Fibroblast of peridontal ligament (primary cell): ENCODE data around the gene ZEB2.

ENCODE experiments used
- DNase-seq: peaks from one replicate; pipeline ENCODE4 v3.0.0-alpha.2; 2010; ENCODE audit errors: extremely low read depth

ZEB2 gene

DNA sequence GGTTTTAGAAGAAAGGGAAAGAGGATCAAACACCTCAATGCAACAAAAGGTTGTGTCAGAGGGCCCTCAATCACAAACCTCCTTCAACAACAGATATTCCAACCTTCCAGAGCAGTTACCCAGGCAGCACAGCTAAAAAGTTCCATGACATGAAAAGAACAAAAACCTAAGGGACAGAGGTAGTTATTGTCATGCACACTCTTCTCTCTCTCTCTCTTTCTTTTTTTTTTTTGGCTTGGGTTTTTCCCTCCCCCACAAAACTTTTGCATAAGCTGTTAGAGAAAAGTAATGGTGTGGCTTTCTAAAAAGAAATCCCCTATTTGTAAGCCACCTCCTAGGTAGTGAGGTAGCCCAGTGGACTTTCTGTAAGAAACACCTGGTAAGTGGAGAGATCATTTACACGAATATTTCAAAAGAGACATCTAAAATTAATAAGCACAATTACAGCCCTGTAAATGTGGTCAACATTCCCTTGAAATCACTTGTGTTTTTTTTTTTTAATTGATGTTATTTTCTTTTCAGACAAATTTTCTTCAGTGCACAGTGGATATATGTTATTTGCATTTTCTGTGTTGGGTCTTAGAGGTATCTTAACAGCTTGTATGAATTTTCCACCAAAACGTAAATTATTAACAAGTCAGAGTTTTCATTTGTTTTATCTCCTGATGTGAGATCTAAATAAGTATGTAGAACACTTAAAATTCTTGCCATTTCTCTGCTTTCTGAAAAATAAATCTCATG, 48.4 kb downstream of the ZEB2 start:
- no peak for DNase-seq

DNA sequence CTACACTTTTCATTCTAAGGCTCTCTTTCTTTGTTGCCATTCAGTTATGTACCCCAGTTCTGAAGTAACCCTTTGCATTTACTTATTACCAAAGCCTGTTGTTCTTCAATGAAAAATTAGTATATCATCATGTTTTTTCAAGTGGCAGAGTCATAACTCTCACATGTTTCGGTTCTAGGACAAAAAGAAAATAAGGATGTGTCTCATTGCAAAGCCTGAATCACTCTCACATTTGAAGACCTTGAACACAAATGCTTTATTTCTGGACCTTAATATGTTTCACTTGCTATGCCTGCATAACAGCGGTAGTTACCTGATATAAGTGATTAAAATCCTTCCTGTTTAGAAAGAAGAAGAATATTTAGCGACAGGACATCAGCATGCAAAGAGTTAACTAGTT, 49.1 kb downstream of the ZEB2 start:
- no peak for DNase-seq

DNA sequence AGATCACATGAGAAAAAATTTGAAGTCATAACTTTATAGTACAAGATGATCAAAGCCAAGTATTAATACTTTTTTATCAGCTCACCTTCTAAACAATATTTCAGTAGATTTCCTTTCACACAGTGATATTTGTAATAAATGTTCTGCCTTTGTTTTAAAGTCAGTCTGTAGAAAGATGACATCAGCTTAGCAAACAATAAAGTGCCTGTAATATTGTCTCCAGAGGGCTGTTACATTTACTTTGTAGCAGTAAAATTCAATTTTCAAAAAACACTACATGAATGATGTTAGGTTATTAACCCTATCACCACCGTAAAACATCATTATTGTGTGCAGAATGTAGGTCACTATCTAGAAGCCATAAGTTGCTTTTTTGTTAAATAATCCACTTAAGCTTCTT, 49.6 kb downstream of the ZEB2 start:
- DNase-seq: no peak

DNA sequence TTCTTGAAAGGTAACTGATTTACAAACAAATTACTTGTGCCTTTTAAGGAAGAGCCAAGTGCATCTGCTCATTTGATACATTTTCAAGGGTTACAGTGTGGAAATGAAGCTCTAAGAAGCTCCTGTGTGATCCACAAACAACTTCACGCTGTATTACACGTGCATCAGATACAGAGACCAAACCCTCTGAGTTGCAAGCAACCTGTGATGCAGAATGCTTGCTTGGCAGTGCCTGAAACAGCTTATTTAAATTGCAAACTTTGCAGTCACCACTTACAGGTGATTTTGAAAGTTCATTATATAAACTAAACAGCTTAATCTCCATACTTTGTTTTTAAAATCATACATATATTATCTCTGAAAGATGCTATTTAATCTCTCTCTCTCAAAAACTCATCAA, 50.1 kb downstream of the ZEB2 start:
- no peak for DNase-seq

DNA sequence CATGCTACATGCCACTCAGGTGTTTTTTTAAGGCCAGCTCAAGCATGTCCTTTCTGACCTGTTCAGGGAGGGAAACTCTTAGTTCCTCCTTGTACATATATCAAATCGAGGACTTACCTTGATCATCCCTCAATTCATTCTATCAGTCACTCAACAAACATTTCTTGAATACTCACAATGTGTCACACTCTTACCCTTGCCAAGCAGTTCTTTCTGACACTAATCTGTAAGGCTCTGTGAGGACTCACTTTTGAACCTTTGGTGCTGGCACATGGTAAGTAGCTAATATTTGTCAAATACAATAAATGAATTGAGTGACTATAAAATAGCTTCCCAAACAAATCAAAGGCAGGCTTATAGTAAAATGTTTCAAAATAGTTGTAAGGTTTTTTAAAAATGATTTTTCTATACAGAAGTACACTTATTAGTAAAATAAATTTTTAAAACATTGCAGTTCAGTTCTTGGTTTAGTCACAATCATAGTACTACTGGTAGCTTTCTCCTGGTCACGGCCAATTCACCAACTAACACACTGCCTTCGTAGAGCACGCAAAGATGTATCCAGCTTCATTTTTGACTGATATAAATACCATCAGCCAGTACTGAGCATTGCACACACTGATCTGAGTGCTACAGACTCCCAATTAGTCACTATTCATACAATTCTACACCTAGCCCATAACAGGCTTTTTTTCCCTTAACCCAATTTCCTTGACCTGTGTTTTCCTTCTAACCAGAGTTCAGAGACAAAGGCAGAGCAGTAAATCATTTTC, 50.9 kb downstream of the ZEB2 start:
- no peak for DNase-seq

DNA sequence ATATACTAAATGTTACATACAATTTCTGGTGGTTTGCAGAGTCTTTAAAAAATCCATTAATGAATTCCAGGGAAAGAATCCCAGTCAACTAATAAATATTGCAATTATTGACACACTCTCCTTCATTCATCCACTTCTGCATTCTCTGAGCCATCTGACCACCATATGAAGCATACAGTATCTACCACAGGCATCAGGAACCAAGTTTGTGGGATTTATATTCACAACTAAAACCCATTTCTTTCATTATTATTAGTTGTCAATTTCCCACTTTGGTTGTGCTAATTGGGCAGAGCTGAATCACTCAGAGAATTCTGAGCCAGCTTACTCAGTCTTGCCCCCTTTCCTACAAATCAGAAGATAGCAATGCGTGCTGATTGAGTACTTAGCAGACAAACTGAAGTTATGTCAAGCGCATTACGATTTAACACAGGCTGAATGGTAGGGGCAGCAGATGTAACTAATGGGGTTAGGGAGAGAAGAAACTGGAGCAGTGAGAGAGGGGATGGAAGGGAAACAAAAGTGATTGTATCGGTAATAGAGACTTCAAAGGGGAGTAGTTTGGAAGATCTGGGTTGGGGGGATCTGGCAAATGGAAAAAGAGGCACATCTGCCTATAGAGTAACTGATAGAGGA, 52.3 kb downstream of the ZEB2 start:
- DNase-seq: no peak

DNA sequence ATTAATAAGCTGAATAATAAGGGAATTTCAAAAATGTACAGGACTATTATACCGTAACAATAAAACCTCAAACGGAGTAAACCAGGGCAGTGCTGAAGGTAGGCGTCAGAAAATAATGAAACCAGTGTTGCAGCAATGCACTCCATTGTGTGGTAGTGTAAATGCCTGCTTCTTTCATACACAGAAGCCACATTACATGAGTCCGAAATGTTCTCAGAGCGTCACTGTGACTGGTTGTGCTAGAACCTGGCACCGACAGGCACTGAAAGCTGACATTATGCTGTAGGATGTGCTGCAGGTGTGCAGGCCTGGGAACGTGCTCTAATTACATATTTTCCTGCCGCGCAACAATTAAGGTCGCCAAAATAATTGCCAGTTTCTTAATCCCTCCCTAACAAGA, 53.3 kb downstream of the ZEB2 start:
- DNase-seq: no peak

DNA sequence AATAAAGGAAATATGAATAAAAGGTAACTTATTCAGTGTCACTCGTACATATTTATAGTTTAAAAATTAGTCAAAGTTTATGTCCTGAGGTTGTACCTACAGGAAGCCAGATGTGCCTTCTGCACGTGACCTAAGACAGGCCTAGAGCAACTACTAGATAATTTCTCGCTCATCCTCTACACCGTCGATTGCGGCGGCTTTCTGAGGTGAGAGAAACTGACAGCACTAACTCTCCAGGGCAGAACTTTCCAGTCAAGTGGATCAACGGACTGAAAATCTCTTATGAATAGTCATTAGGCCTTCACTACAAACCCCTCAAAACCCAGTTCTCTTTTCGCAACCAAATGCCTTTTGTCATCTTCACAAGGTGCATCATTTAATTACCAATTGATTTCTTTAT, 54.2 kb downstream of the ZEB2 start:
- no peak for DNase-seq

DNA sequence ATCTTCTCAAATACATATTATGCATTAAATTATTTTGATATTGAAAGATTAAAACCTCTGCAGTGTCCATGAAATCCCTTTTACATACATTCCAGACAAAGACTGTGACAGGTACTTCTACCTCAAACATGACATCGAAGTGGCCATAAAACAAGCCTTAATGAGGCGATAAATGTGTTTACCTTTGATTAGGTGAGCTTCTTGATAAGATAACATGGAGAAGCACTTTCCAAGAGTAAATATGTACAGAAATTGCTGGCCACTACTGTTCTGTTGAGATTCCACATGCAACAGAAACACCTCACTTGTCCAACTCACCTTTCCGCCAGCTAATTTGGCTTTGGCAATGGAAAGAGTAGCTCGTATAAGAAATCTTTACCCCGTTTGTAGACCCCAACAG, 55.2 kb downstream of the ZEB2 start:
- no peak for DNase-seq

DNA sequence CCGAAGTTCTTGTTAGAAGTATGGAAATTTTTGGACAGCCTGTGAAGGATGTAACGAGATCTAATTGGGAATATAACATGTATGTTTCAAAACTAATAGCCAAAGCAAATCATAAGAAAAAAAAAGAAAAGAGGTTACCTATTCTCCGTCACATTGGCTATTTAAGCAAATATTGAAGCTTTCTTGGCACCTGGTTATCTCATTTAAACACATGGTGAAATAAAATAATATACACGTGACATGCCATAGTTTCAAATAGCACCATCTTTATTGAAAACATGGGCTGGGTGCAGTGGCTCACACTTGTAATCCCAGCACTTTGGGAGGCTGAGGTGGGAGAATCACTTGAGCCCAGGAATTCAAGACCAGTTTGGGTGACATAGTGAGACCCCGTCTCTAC, 56.7 kb downstream of the ZEB2 start:
- DNase-seq: no peak

DNA sequence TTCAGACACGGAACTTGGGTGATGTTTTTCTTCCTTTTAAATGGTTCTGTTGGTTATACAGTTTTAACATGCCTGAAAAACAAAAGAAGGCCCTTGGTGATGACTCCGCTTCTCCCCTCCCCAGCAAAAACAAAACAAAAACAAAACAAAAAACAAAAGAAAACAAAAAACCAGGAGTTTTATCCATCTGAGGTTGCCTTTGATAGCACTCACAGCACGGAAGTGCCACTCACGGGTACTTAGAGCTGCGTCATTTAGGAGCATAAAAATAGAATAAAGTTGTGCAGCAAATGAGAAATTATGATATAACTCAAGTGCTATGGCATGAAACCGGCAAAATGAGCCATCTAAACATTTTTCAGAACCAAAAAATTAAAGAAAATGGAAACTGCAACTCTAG, 57.7 kb downstream of the ZEB2 start:
- no peak for DNase-seq

DNA sequence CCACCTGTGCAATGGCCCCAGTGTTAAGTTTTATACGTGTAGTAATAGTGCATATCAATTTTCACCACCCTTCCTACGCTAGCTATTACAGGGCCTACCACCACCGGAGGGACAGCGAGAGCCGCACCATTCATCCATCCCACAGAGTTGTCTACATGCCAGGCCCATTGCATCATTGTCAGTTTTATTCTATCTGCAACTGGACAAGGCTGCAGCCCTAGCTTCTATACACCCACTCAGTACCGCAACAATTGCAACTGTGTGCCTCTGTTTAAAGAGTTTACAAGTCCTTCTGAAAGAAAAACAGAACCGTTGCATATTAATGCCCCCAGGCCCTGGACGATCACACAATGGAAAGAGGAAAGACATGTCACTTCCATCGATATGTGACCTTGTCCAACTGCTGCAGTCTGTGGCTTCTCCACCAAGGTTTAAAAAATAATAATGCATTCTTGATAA, 58.6 kb downstream of the ZEB2 start:
- DNase-seq: peak; percentile 84

DNA sequence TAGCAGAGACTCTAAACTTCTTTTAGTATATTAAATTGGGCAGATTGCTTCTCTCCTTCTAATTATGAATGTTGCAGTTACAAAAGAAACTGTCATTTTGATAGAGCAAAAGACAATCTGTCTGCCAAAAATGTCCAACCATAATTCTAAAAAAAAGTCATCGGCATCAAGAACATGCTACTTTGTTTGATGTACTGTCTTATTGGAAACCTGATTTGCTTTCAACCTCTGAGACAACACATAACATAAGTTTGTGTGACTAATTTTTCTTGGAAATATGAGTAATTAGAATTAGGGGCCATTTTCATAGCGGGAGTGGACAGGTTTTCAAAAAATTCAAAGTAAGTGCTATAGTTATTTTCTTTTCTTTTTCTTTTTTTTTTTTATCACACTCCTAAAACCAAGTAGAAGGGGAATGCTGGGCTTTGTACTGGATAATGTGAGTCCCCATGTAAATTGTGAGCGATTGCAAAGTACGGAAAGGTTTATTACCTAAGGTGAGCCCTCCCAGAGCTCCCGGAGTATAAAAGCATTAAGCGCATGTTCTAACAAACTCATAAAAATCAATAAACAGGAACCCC, 59.1 kb downstream of the ZEB2 start:
- DNase-seq: no peak

DNA sequence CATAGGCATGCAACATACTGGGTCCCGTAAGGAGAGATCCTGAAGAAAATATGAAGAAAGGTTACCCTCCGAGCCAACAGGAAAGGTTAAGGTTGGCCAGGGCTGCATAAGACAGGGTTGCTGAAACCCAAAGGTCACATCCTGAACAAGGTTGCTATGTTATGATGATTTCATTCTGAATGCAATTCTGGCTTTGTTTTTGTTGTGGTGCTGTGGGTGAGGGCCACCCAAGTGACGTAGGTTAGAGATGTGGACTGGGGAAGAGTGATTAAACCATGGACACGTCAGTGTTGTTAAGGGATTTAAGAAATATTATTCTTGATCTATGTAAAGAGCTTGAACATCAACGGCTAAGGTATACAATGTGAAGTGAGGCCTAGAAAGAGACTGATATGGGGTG, 60.0 kb downstream of the ZEB2 start:
- peak; percentile 86 for DNase-seq

DNA sequence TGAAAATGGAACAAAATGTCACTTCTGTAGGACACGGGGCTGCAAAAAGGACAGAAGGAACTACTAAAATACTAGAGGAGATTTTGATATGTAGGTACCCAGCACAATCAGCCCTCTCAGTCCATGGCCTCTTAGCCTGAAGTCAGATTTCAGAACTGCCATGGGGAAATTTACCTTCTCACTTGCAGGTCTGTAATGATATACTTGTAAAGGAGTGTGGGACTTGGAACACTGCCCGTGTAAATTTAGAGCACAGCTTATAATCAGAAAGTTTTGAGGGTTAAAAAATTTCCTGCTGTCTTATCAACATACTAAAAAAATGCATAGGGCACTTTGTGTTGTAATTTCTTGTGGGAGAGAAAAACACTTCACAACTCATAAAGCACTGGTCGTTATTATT, 60.6 kb downstream of the ZEB2 start:
- DNase-seq: no peak

DNA sequence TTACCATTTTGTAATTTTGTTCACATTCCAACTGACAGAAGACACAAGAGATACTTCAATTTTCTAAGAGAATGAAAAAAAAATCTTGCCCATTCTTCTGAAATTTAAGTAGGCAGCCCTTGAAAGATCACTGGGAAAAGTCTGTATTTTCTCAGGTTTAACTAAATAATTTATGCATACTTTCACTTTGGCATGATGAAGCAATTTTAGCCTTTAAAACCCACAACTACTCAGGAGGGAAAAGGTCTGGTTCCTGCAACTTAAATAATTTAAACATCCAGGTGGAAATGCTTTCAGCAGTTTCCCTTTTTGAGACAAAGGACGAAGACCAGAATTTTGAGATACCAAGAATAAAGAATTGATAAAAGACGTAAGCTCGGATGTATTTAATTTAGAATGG, 61.4 kb downstream of the ZEB2 start:
- DNase-seq: no peak

DNA sequence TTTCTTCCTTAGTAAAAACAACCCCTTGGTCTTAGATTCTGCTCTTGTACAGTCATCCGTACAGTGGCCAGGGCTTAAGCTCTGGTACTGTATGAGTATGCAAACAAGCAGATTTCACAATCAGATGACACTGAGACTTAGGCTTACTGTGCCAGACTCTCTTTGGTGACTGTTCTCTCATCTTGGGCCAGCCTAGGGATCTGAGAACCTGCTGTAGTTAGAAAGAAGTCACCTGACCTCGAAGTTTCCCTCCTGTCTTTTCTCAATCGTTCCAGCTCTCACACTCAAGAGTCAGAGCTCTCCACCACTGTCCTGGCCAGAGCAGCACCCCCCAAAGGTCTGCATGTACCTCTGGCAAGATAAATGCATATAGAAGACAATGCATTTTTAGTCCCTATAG, 63.2 kb downstream of the ZEB2 start:
- peak; percentile 93 for DNase-seq

DNA sequence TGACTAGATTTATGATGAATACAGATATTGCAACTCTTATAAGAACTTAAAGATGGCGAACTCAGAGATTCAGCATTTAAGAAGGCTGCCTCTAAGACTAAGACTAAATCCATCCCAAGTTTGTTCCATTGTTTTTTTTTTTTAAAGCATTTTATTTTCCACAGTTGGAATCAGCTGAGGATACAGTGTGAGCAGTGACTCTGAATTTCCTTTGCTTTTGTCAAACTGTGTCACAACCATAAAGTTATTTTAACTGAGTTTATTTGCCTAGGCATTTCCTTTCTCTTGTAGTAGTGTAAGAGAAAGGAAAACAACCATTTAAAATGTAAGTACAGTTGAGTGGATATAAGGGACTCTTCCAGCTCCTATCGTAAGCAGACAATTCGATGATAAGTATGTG, 63.9 kb downstream of the ZEB2 start:
- no peak for DNase-seq

DNA sequence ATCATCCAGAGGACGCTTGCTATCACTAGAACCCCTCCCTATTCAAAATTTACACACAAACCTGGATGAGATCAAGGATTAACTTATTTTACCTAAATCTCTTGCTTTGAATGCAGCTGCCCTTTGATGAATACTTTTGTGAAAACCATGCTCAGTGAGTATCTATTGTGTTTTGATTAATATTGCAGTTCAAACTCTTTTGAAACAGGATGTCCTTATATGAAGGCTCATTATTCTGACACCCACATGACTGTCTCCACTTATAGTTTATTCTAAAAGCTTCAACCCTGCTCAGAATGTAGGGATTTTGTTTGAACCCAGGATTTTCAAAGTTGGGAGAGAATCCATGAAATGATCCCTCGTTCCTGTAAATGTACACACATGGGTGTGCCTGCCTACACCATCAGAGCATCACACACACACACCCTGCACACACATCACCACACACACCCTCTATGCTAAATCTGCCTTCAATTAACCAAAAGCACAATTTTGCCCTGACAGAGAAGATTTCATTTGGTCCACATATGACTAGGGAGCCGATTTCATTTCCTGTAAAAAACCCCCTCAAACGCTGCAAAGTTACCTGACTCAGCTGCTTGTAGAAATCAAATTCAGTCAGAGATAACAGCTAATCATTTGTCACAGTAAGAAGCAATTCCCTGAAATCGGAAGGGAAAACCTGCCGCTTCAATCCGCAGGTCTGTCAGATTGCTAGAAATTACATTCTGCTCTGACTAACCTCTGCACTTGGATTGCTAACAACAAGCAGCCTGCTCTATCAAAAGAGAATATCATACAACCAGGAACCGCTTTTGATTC, 65.2 kb downstream of the ZEB2 start:
- DNase-seq: no peak

DNA sequence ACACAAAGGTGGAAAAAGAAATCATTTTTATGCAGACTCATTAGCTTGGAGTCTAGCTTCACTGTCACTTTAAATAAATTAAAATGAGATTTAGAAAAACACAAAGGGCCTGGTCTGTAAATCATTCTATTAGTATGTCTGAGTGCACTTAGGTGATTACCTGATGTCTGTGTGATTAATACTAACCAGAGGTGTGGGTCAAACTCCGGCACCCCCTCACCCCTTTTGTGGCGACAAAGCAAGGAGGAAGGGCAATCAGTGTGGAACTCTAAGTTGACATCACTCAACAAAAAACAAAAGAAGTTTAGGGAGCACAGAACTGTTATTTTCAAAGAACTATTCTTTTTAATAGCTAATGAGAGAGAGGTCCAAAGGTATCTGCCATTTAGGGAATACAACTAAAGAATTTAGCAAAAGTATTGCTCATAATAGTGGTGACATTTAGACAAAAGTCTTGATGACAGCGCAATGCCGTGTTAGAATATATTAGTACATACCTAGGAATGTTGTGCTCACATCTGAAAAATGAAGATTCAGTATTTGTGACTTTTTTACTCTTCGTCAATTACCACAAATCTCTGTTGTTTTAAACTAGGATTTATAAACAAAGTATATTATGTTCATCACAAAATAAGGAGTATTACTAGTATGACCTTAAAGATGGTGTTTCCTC, 66.3 kb downstream of the ZEB2 start:
- peak; percentile 42 for DNase-seq

DNA sequence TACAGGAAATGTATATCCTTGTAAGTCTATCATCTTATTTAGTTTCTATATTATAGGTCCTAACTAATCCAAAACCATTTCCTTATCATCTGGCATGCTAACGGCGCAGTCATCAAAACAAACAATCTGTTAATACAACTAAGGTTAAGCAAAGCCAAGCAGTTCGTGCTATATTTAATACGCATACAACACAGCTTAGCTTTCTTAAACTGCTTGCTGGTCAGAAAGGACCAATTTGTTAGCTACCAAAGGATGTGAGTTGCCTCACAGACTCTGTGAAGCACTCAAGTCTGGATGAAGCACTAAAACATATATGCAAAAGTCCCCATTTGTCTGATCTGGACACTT, 67.0 kb downstream of the ZEB2 start:
- peak; percentile 67 for DNase-seq
